Colonic mucosa (tissue), 4 donors: ENCODE results near the gene TPM2. TPM values are rescaled to one million over a fixed set of nuclear protein-coding genes. Genes with fewer than 3 reads are reported as not detected.
A peak's percentile ranks its signal among the peaks of the same experiment; 100 is the strongest.

Source experiments
- DNase-seq: peaks from one replicate; pipeline ENCODE4 v3.0.0-alpha.2; 2020
- H3K27ac ChIP-seq: fragments of 200-600 bp; one replicate; pipeline ENCODE4 v1.8.0; 2021
- H3K27me3 ChIP-seq: fragments of 200-600 bp; one replicate; pipeline ENCODE4 v1.8.0; 2021
- H3K36me3 ChIP-seq: fragments of 200-600 bp; one replicate; pipeline ENCODE4 v1.8.0; 2021
- H3K4me1 ChIP-seq: fragments of 200-600 bp; one replicate; pipeline ENCODE4 v1.8.0; 2021; ENCODE audit warnings: mild to moderate bottlenecking
- H3K4me3 ChIP-seq: fragments of 200-600 bp; one replicate; pipeline ENCODE4 v1.8.0; 2021
- H3K9ac ChIP-seq, 2 donors: one replicate each; pipeline ENCODE4 v1.7.0; 2013; ENCODE audit warnings: control low read depth in 2 of 2, low read depth in 2 of 2, low read length in 2 of 2
- H3K9me3 ChIP-seq: fragments of 200-600 bp; one replicate; pipeline ENCODE4 v1.8.0; 2021
- intact Hi-C: fragments of 100-400 bp; cut with DNase I; formaldehyde crosslinking; loops from one replicate; pipeline ENCODE4 v1.14.1; 2022
- total RNA-seq, 2 donors: library from RNA; stranded (reverse); fragmentation: NEBNext Ultra II Directional in 1 of 2; extraction: Animal tissue kit (Norgen Biotek cat#: 25700) in 1 of 2; gene quantifications; one replicate each; pipeline ENCODE4 v1.2.1, GENCODE V29; 2021
- TF ChIP-seq, protein P1 (sequence below): fragments of 200-600 bp; IDR thresholded peaks from one replicate; pipeline ENCODE4 v1.8.0; 2022; ENCODE audit warnings: antibody characterized with exemption, mild to moderate bottlenecking
- donor health status: healthy.
- donor health status: DM: no; HTN: no; CAD: no.
- donor health status: DM: no; HTN: no; CAD: no.

The TPM2 gene
- 100 to 1,000 TPM in 1 of 2 donors, 10 to 100 TPM in 1; 29.8 to 321 TPM for total RNA-seq

DNA sequence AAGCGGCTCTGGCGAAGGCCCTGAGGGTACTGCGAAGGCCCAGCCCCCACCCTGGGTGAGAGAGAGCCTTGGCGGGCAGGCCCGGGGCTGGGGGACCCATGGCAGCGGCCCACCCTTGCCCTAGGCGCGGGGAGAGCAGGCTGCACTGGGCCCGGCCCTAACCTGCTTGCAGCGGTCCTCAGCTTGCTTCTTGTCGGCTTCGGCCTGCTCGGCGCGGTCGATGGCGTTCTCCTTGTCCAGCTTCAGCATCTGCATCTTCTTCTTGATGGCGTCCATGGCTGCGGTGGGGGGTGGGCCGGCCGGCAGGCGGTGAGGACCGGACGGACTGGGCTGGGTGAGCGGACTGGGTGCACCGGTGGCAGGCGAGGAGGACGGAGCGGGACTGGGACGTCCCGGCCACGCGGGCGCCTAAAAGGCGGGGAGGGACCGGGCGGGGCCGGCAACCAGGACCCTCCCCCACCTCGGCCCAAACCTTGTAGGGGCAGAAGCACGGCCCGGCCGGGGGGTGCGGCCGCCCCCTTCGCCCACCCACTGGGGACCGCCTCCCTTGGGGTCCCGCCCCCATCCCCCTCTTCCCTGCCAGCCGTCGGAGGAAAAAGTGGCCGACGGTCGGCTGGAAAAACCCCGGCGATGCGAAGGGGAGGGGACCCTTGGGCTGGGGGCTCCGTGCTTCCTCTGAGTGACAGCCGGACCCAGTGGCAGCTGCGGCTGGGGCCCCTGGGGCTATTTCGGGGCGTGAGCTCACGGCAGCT is at the start of gene TPM2:
TPM2 (minus strand) TSS at position 384 of the 752 bp plus-strand sequence; CDS start at position 276, 108 bp downstream.
- Histone ChIP-seq H3K36me3 (no peaks in the 10 kb centered on the region), H3K9ac (peak within 1 kb of the TSS; percentile 73 to 78), H3K4me3 (peak within 1 kb of the TSS; percentile 55), H3K9me3 (no peaks in the 10 kb centered on the region), H3K4me1 (no peaks in the 10 kb centered on the region), H3K27ac (peak within 1 kb of the TSS; percentile 82), H3K27me3 (no peaks in the 10 kb centered on the region)
- intact Hi-C loops, result no loop called here
- TF ChIP-seq, protein P1, sequence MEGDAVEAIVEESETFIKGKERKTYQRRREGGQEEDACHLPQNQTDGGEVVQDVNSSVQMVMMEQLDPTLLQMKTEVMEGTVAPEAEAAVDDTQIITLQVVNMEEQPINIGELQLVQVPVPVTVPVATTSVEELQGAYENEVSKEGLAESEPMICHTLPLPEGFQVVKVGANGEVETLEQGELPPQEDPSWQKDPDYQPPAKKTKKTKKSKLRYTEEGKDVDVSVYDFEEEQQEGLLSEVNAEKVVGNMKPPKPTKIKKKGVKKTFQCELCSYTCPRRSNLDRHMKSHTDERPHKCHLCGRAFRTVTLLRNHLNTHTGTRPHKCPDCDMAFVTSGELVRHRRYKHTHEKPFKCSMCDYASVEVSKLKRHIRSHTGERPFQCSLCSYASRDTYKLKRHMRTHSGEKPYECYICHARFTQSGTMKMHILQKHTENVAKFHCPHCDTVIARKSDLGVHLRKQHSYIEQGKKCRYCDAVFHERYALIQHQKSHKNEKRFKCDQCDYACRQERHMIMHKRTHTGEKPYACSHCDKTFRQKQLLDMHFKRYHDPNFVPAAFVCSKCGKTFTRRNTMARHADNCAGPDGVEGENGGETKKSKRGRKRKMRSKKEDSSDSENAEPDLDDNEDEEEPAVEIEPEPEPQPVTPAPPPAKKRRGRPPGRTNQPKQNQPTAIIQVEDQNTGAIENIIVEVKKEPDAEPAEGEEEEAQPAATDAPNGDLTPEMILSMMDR, result no peak
- DNase-seq, result peak; percentile 50

DNA sequence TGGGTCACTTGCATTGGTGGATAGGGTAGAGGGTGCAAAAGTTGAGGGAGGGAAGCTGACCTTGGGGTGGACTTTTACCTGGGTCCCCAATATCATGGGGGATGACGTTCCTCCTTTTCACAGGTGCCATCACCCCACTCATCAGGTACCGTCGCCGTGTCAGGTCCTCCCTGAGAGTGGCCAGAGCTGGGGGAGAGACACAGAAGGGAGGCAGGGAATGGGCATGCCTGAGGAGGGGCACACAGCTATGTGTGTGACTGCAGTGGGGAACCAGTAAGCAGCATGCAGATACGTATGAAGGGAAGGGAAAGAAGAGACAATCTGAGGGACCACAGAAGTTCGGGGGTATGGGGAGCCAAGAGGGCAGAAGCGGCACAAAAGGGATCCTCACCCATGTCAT is 49.2 kb upstream of the TPM2 start:
- Histone ChIP-seq H3K27me3 (no peaks in the 10 kb centered on the region), H3K9ac (no peak overlapping the region), H3K9me3 (no peaks in the 10 kb centered on the region), H3K27ac (no peak overlapping the region), H3K4me1 (peaks cover 6% of the 10 kb centered on the region), H3K36me3 (peaks cover 24% of the 10 kb centered on the region), H3K4me3 (no peak overlapping the region)
- DNase-seq, result no peak
- TF ChIP-seq, protein P1, result no peak
- intact Hi-C loops, result no loop called here

GRCh38 chr9:35738186-35738585 is 48.5 kb upstream of the TPM2 start:
- peaks cover 11% of the 10 kb centered on the region for H3K4me1 ChIP-seq
- intact Hi-C loops, result no loop called here
- DNase-seq, result no peak
- no peaks in the 10 kb centered on the region for H3K27me3 ChIP-seq
- H3K4me3 ChIP-seq, result no peak overlapping the region
- H3K27ac ChIP-seq, result no peak overlapping the region
- no peak overlapping the region for H3K9ac ChIP-seq
- H3K9me3 ChIP-seq, result no peaks in the 10 kb centered on the region
- H3K36me3 ChIP-seq, result peaks cover 24% of the 10 kb centered on the region
- TF ChIP-seq, protein P1, result no peak

GRCh38 chr9:35737143-35737542 is 47.4 kb upstream of the TPM2 start:
- Histone ChIP-seq H3K27ac (no peak overlapping the region), H3K9ac (no peak overlapping the region), H3K36me3 (peaks cover 24% of the 10 kb centered on the region), H3K4me1 (peaks cover 11% of the 10 kb centered on the region), H3K4me3 (no peak overlapping the region), H3K27me3 (no peaks in the 10 kb centered on the region), H3K9me3 (no peaks in the 10 kb centered on the region)
- intact Hi-C loops, result no loop called here
- DNase-seq, result no peak
- TF ChIP-seq, protein P1, result no peak

DNA sequence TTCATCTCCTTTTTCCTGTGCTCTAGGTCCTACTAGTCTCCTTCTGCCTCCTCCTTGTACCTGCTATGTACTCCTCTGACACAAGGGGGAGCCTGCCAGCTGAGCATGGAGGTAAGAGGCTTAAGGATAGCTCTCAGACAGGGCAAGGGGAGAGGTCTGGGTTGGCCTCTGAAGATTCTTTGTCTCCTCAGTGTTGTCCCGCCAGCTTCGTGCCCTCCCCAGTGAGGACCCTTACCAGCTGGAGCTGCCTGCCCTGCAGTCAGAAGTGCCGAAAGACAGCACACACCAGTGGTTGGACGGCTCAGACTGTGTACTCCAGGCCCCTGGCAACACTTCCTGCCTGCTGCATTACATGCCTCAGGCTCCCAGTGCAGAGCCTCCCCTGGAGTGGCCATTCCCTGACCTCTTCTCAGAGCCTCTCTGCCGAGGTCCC is 46.5 kb upstream of the TPM2 start:
- Histone ChIP-seq H3K4me3 (no peak overlapping the region), H3K9me3 (no peaks in the 10 kb centered on the region), H3K27me3 (no peaks in the 10 kb centered on the region), H3K27ac (no peak overlapping the region), H3K9ac (no peak overlapping the region), H3K4me1 (peaks cover 11% of the 10 kb centered on the region), H3K36me3 (peaks cover 24% of the 10 kb centered on the region)
- TF ChIP-seq, protein P1, result peak; percentile 70
- DNase-seq, result peak; percentile 81
- intact Hi-C loops, result no loop called here
